ENCODE data around the gene GGCX. TPM values are rescaled to one million over a fixed set of nuclear protein-coding genes. Genes with fewer than 3 reads are reported as not detected.

GGCX gene
- total and polyA plus RNA-seq, 2 of the 13 experiments (the other 11 are each of a cell fraction or from before 2014, with no cell fraction given): 72.5 to 103 TPM

DNA sequence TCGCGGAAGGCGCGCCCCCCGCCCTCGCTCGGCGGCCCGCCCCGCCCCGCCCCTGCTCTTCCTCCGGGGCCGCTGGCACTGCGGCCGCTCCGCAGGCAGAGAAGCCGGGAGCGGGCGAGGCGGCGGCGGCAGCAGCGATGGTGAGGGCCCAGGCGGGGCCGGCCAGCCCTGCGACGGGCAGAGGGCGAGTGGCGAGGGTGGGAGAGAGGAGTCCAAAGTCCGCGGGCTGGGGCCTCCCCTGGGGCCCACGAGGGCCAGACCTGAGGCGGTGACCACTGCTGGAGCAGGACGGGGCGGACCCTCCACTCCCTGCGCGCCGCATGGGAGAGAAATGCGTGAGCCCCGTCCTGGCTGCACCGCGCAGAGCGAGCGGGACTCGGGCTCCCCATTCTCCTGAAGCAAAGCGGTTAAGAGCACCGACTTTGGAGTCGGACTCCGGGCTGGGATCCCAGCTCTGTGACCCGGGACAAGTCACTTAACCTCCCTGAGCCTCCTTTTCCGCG, 23.1 kb upstream of the GGCX start, which contains the start of gene VAMP5 (continued):
- TF ChIP-seq, protein P1, sequence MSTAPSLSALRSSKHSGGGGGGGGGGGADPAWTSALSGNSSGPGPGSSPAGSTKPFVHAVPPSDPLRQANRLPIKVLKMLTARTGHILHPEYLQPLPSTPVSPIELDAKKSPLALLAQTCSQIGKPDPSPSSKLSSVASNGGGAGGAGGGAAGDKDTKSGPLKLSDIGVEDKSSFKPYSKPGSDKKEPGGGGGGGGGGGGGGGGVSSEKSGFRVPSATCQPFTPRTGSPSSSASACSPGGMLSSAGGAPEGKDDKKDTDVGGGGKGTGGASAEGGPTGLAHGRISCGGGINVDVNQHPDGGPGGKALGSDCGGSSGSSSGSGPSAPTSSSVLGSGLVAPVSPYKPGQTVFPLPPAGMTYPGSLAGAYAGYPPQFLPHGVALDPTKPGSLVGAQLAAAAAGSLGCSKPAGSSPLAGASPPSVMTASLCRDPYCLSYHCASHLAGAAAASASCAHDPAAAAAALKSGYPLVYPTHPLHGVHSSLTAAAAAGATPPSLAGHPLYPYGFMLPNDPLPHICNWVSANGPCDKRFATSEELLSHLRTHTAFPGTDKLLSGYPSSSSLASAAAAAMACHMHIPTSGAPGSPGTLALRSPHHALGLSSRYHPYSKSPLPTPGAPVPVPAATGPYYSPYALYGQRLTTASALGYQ (CRISPR knock-in tag; IDR thresholded peaks at IDR 0.05): peak; percentile 83
- TF ChIP-seq, protein P2, sequence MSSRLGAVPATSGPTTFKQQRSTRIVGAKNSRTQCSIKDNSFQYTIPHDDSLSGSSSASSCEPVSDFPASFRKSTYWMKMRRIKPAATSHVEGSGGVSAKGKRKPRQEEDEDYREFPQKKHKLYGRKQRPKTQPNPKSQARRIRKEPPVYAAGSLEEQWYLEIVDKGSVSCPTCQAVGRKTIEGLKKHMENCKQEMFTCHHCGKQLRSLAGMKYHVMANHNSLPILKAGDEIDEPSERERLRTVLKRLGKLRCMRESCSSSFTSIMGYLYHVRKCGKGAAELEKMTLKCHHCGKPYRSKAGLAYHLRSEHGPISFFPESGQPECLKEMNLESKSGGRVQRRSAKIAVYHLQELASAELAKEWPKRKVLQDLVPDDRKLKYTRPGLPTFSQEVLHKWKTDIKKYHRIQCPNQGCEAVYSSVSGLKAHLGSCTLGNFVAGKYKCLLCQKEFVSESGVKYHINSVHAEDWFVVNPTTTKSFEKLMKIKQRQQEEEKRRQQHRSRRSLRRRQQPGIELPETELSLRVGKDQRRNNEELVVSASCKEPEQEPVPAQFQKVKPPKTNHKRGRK (CRISPR knock-in tag; IDR thresholded peaks at IDR 0.05): 0 out of 2 replicates have a peak, but pooled peaks have one; percentile 38
- TF ChIP-seq NR2F1 (CRISPR knock-in tag; IDR thresholded peaks at IDR 0.05): peak in 1 of 2 experiments; percentile 40; a peak in 1 of 4 replicates
- TF ChIP-seq, protein P3, sequence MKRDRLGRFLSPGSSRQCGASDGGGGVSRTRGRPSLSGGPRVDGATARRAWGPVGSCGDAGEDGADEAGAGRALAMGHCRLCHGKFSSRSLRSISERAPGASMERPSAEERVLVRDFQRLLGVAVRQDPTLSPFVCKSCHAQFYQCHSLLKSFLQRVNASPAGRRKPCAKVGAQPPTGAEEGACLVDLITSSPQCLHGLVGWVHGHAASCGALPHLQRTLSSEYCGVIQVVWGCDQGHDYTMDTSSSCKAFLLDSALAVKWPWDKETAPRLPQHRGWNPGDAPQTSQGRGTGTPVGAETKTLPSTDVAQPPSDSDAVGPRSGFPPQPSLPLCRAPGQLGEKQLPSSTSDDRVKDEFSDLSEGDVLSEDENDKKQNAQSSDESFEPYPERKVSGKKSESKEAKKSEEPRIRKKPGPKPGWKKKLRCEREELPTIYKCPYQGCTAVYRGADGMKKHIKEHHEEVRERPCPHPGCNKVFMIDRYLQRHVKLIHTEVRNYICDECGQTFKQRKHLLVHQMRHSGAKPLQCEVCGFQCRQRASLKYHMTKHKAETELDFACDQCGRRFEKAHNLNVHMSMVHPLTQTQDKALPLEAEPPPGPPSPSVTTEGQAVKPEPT (CRISPR knock-in tag; IDR thresholded peaks at IDR 0.05; ENCODE audit: low read depth): 0 out of 2 replicates have a peak, but pooled peaks have one; percentile 95
- TF ChIP-seq SMC3 (IDR thresholded peaks at IDR 0.05; ENCODE audit: low read length): no peak; the same call in 1 of the 2 replicates
- no peak for TF ChIP-seq CREB1 (IDR thresholded peaks at IDR 0.05)
- no peak for TF ChIP-seq CREB1 (CRISPR knock-in tag; IDR thresholded peaks at IDR 0.05)
- no peak for TF ChIP-seq ZNF326 (CRISPR knock-in tag; IDR thresholded peaks at IDR 0.05; ENCODE audit: borderline replicate concordance)
- TF ChIP-seq NFIC (IDR thresholded peaks at IDR 0.05; ENCODE audit: low read length): no peak; the same call in 1 of the 2 replicates
- TF ChIP-seq ZNF891 (CRISPR knock-in tag; IDR thresholded peaks at IDR 0.05): peak; percentile 20; the same call in 1 of the 2 replicates
- TF ChIP-seq, protein P4, sequence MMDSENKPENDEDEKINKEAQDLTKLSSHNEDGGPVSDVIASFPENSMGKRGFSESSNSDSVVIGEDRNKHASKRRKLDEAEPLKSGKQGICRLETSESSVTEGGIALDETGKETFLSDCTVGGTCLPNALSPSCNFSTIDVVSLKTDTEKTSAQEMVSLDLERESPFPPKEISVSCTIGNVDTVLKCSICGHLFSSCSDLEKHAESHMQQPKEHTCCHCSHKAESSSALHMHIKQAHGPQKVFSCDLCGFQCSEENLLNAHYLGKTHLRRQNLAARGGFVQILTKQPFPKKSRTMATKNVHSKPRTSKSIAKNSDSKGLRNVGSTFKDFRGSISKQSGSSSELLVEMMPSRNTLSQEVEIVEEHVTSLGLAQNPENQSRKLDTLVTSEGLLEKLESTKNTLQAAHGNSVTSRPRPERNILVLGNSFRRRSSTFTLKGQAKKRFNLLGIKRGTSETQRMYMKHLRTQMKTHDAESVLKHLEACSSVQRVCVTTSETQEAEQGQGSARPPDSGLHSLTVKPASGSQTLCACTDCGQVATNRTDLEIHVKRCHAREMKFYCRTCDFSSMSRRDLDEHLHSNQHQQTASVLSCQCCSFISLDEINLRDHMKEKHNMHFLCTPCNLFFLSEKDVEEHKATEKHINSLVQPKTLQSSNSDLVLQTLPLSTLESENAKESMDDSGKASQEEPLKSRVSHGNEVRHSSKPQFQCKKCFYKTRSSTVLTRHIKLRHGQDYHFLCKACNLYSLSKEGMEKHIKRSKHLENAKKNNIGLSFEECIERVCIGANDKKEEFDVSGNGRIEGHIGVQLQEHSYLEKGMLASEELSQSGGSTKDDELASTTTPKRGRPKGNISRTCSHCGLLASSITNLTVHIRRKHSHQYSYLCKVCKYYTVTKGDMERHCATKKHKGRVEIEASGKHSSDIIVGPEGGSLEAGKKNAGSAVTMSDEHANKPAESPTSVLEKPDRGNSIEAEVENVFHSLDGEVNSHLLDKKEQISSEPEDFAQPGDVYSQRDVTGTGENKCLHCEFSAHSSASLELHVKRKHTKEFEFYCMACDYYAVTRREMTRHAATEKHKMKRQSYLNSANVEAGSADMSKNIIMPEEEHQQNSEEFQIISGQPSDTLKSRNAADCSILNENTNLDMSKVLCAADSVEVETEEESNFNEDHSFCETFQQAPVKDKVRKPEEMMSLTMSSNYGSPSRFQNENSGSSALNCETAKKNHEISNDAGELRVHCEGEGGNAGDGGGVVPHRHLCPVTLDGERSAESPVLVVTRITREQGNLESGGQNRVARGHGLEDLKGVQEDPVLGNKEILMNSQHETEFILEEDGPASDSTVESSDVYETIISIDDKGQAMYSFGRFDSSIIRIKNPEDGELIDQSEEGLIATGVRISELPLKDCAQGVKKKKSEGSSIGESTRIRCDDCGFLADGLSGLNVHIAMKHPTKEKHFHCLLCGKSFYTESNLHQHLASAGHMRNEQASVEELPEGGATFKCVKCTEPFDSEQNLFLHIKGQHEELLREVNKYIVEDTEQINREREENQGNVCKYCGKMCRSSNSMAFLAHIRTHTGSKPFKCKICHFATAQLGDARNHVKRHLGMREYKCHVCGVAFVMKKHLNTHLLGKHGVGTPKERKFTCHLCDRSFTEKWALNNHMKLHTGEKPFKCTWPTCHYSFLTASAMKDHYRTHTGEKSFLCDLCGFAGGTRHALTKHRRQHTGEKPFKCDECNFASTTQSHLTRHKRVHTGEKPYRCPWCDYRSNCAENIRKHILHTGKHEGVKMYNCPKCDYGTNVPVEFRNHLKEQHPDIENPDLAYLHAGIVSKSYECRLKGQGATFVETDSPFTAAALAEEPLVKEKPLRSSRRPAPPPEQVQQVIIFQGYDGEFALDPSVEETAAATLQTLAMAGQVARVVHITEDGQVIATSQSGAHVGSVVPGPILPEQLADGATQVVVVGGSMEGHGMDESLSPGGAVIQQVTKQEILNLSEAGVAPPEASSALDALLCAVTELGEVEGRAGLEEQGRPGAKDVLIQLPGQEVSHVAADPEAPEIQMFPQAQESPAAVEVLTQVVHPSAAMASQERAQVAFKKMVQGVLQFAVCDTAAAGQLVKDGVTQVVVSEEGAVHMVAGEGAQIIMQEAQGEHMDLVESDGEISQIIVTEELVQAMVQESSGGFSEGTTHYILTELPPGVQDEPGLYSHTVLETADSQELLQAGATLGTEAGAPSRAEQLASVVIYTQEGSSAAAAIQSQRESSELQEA (CRISPR knock-in tag; IDR thresholded peaks at IDR 0.05; ENCODE audit: not compliant biosample characterization): no peak
- TF ChIP-seq, protein P5, sequence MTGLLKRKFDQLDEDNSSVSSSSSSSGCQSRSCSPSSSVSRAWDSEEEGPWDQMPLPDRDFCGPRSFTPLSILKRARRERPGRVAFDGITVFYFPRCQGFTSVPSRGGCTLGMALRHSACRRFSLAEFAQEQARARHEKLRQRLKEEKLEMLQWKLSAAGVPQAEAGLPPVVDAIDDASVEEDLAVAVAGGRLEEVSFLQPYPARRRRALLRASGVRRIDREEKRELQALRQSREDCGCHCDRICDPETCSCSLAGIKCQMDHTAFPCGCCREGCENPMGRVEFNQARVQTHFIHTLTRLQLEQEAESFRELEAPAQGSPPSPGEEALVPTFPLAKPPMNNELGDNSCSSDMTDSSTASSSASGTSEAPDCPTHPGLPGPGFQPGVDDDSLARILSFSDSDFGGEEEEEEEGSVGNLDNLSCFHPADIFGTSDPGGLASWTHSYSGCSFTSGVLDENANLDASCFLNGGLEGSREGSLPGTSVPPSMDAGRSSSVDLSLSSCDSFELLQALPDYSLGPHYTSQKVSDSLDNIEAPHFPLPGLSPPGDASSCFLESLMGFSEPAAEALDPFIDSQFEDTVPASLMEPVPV (CRISPR knock-in tag; IDR thresholded peaks at IDR 0.05): peak; percentile 85; the same call in 1 of the 2 replicates
- TF ChIP-seq POGZ (CRISPR knock-in tag; IDR thresholded peaks at IDR 0.05): peak; percentile 60

Measured in HepG2 (cell line).